Spleen (tissue), 11 donors: Measurements from ENCODE around the gene TTF2. TPM values are rescaled to one million over a fixed set of nuclear protein-coding genes. Genes with fewer than 3 reads are reported as not detected.

Experiments used
- DNase-seq: peaks from one replicate; pipeline ENCODE4 v3.0.0-alpha.2; 2020
- H3K27ac ChIP-seq, 8 donors: fragments of 200-600 bp; sonication (generic) in 7 of 8; 1 replicate in 4 of 8; 2 replicates in 4 of 8; pipeline versions ENCODE4 v1.5.0 to v1.8.0; 2016 to 2021; ENCODE audit warnings: inconsistent platforms in 4 of 8, mild to moderate bottlenecking in 4 of 8, moderate library complexity in 1 of 8
- H3K27me3 ChIP-seq, 7 donors: fragments of 200-600 bp; sonication (generic) in 6 of 7; replicated peaks in 1 of 7; 1 replicate in 4 of 7; 2 replicates in 3 of 7; pipeline versions ENCODE4 v1.5.0 to v1.8.0; 2016 to 2021; ENCODE audit warnings: inconsistent platforms in 3 of 7, mild to moderate bottlenecking in 1 of 7
- H3K36me3 ChIP-seq, 6 donors: fragments of 200-600 bp; sonication (generic) in 5 of 6; 1 replicate in 4 of 6; 2 replicates in 2 of 6; pipeline versions ENCODE4 v1.5.0 to v1.8.0; 2016 to 2021; ENCODE audit warnings: inconsistent platforms in 2 of 6
- H3K4me1 ChIP-seq, 6 donors: fragments of 200-600 bp; sonication (generic) in 5 of 6; 1 replicate in 3 of 6; 2 replicates in 3 of 6; pipeline versions ENCODE4 v1.5.0 to v1.8.0; 2016 to 2021; ENCODE audit warnings: inconsistent platforms in 3 of 6
- H3K4me3 ChIP-seq, 8 donors: fragments of 200-600 bp; sonication (generic) in 7 of 8; 1 replicate in 4 of 8; 2 replicates in 4 of 8; pipeline versions ENCODE4 v1.5.0 to v1.8.0; 2016 to 2021; ENCODE audit warnings: inconsistent platforms in 4 of 8, mild to moderate bottlenecking in 4 of 8, moderate library complexity in 2 of 8
- H3K9me3 ChIP-seq, 8 donors: fragments of 200-600 bp; sonication (generic) in 7 of 8; 1 replicate in 4 of 8; 2 replicates in 4 of 8; pipeline versions ENCODE4 v1.5.0 to v1.8.0; 2016 to 2021; ENCODE audit warnings: inconsistent platforms in 4 of 8
- CTCF ChIP-seq, 11 experiments: fragments of 200-600 bp in 7 of 11; fragments of 450-650 bp in 4 of 11; sonication (generic) in 4 of 11; IDR thresholded peaks in 8 of 11; conservative IDR thresholded peaks in 3 of 11; 1 replicate in 7 of 11; 2 replicates in 4 of 11; pipeline versions ENCODE4 v1.4.0 to v1.8.0; 2016 to 2021; ENCODE audit warnings: antibody characterized with exemption in 11 of 11, inconsistent platforms in 4 of 11, mild to moderate bottlenecking in 1 of 11
- POLR2A ChIP-seq, 3 donors: fragments of 450-650 bp; IDR thresholded peaks; one replicate each; pipeline ENCODE4 v1.5.1; 2017; ENCODE audit warnings: antibody characterized with exemption in 3 of 3, mild to moderate bottlenecking in 1 of 3
- POLR2AphosphoS5 ChIP-seq, 3 donors: sonication (generic); formaldehyde crosslinking; IDR thresholded peaks; one replicate each; pipeline ENCODE4 v1.5.1; 2017; ENCODE audit warnings: antibody characterized with exemption in 3 of 3
- WGBS, 5 donors: extraction: QIAGEN DNeasy Blood & Tissue Kit in 3 of 5; methylation state at CpG; one replicate each; pipeline versions ENCODE4 v1.1.5 to v1.1.7; 2013 to 2018; 5-methylcytosine and 5-hydroxymethylcytosine counted together
- intact Hi-C: fragments of 100-400 bp; cut with DNase I; formaldehyde crosslinking; loops from one replicate; pipeline ENCODE4 v1.15.0; 2023; ENCODE audit warnings: low total_unique reads
- polyA plus RNA-seq, 3 donors: library from polyadenylated mRNA; stranded (reverse); fragments of 200-250 nt; gene quantifications; one replicate each; pipeline ENCODE4 v1.2.1, GENCODE V29; 2013
- total RNA-seq, 7 donors: library from RNA; depleted of rRNA in 3 of 7; stranded (reverse); fragments of >200 nt in 3 of 7; fragmentation: NEBNext Ultra II Directional in 4 of 7; extraction: Animal tissue kit (Norgen Biotek cat#: 25700) in 4 of 7; gene quantifications; one replicate each; pipeline versions ENCODE4 v1.1.0 to v1.2.1, GENCODE V29; 2016 to 2021
- donor health status: healthy with polysubstance abuse.
- donor health status: DM: no; HTN: no; CAD: no; lungs with moderate emphysema.
- donor health status: DM: no; HTN: no; CAD: no.
- donor health status: Bipolar disorder and iron deficiency.
- donor health status: healthy.
- donor health status: DM: no; HTN: no; CAD: no.
- donor health status: DM: yes; HTN: yes; CAD: no.

The TTF2 gene
- total and polyA plus RNA-seq, 10 donors: 4.8 to 36.1 (median 23.0) TPM

- no peaks in the 10 kb centered on the region for H3K4me1 ChIP-seq
- TF ChIP-seq POLR2A (IDR thresholded peaks at IDR 0.05) (no peak), CTCF (IDR thresholded peaks at IDR 0.05 in 8 of 11, conservative IDR thresholded peaks at IDR 0.05 in 3 of 11) (no peak), POLR2AphosphoS5 (IDR thresholded peaks at IDR 0.05) (no peak)
- H3K4me3 ChIP-seq: no peak overlapping the region
- 80 to 97% (median 91%) methylated on average over 2 of the region's 2 CpGs for WGBS, 5 donors
- DNase-seq: no peak
- no peak overlapping the region for H3K27ac ChIP-seq
- H3K27me3 ChIP-seq: peaks cover 0 to 5% (median 0%) of the 10 kb centered on the region in 7 donors
- intact Hi-C loops: no loop called here
- no peaks in the 10 kb centered on the region for H3K9me3 ChIP-seq
- no peaks in the 10 kb centered on the region for H3K36me3 ChIP-seq
Observed at GRCh38 chr1:117142200-117142599, 82.1 kb downstream of the TTF2 start.

- TF ChIP-seq POLR2AphosphoS5 (IDR thresholded peaks at IDR 0.05) (no peak), CTCF (IDR thresholded peaks at IDR 0.05 in 8 of 11, conservative IDR thresholded peaks at IDR 0.05 in 3 of 11) (no peak), POLR2A (IDR thresholded peaks at IDR 0.05) (no peak)
- no peak overlapping the region for H3K4me3 ChIP-seq
- intact Hi-C loops: no loop called here
- H3K4me1 ChIP-seq: no peaks in the 10 kb centered on the region
- H3K9me3 ChIP-seq: no peaks in the 10 kb centered on the region
- peaks cover 0 to 5% (median 0%) of the 10 kb centered on the region in 7 donors for H3K27me3 ChIP-seq
- no peaks in the 10 kb centered on the region for H3K36me3 ChIP-seq
- H3K27ac ChIP-seq: no peak overlapping the region
- DNase-seq: no peak
Observed at GRCh38 chr1:117143172-117143571, 83.0 kb downstream of the TTF2 start.

GRCh38 chr1:117143871-117144270 lies 83.7 kb downstream of the TTF2 start:
- TF ChIP-seq POLR2AphosphoS5 (IDR thresholded peaks at IDR 0.05) (no peak), CTCF (IDR thresholded peaks at IDR 0.05 in 8 of 11, conservative IDR thresholded peaks at IDR 0.05 in 3 of 11) (no peak)
- DNase-seq: no peak
- no peaks in the 10 kb centered on the region for H3K4me1 ChIP-seq
- no peak overlapping the region for H3K27ac ChIP-seq
- H3K36me3 ChIP-seq: no peaks in the 10 kb centered on the region
- peaks cover 0 to 5% (median 0%) of the 10 kb centered on the region in 7 donors for H3K27me3 ChIP-seq
- no peaks in the 10 kb centered on the region for H3K9me3 ChIP-seq
- 88 to 97% (median 91%) methylated on average over 3 of the region's 3 CpGs for WGBS, 5 donors
- intact Hi-C loops: no loop called here
- no peak overlapping the region for H3K4me3 ChIP-seq

- H3K36me3 ChIP-seq: no peaks in the 10 kb centered on the region
- H3K27me3 ChIP-seq: peaks cover 0 to 5% (median 0%) of the 10 kb centered on the region in 7 donors
- no peak for DNase-seq
- no peaks in the 10 kb centered on the region for H3K9me3 ChIP-seq
- TF ChIP-seq POLR2AphosphoS5 (IDR thresholded peaks at IDR 0.05) (no peak), POLR2A (IDR thresholded peaks at IDR 0.05) (no peak), CTCF (IDR thresholded peaks at IDR 0.05 in 8 of 11, conservative IDR thresholded peaks at IDR 0.05 in 3 of 11) (no peak)
- H3K4me3 ChIP-seq: no peak overlapping the region
- intact Hi-C loops: no loop called here
- H3K27ac ChIP-seq: no peak overlapping the region
- H3K4me1 ChIP-seq: no peaks in the 10 kb centered on the region
- 73 to 88% (median 83%) methylated on average over 2 of the region's 2 CpGs for WGBS, 5 donors
Observed at GRCh38 chr1:117146072-117146471, 85.9 kb downstream of the TTF2 start.
